Urothelium cell line (cell line): ENCODE results near the gene STXBP1.
A peak's percentile ranks its signal among the peaks of the same experiment; 100 is the strongest.

Source experiments
- DNase-seq: peaks from one replicate; pipeline ENCODE4 v3.0.0; 2011; ENCODE audit warnings: low spot score, mixed read lengths
- FAIRE-seq: peaks from 2 replicates; lab custom pipeline; 2011; peaks lifted over from hg19 to GRCh38; lab: Jason Lieb, UNC

The STXBP1 gene

GRCh38 chr9:127710204-127710783 lies 98.2 kb downstream of the STXBP1 start:
- DNase-seq (no peak), FAIRE-seq (no peak)

GRCh38 chr9:127711226-127711701 lies 99.2 kb downstream of the STXBP1 start:
- no peak for DNase-seq
- FAIRE-seq: no peak

- FAIRE-seq (no peak), DNase-seq (no peak)
Measured at GRCh38 chr9:127711831-127712274, 99.8 kb downstream of the STXBP1 start.

- FAIRE-seq (peak; percentile 52), DNase-seq (no peak)
Measured at GRCh38 chr9:127712371-127712770, 100.3 kb downstream of the STXBP1 start.

GRCh38 chr9:127712867-127713266 lies 100.8 kb downstream of the STXBP1 start:
- DNase-seq (no peak), FAIRE-seq (no peak)

- FAIRE-seq: no peak
- no peak for DNase-seq
Measured at GRCh38 chr9:127714020-127714750, 102.1 kb downstream of the STXBP1 start.

GRCh38 chr9:127714951-127715469 lies 102.9 kb downstream of the STXBP1 start:
- FAIRE-seq: no peak
- no peak for DNase-seq

GRCh38 chr9:127715470-127716337 lies 103.6 kb downstream of the STXBP1 start, which contains the start of the genes PTRH1 and TTC16:
TSS of gene PTRH1 (minus strand) at chr9:127715663. CDS start at chr9:127715639, 24 bp downstream.
TSS of gene TTC16 (plus strand) at chr9:127716079. CDS start at chr9:127716146, 67 bp downstream.
- DNase-seq (peak; percentile 97), FAIRE-seq (peak; percentile 98)

GRCh38 chr9:127716412-127716811 lies 104.3 kb downstream of the STXBP1 start:
- FAIRE-seq: no peak
- DNase-seq: no peak

- FAIRE-seq (no peak), DNase-seq (no peak)
Measured at GRCh38 chr9:127717766-127718165, 105.7 kb downstream of the STXBP1 start.

- FAIRE-seq: peak; percentile 52
- DNase-seq: no peak
Measured at GRCh38 chr9:127720031-127720864, 108.2 kb downstream of the STXBP1 start.

- DNase-seq (no peak), FAIRE-seq (peak; percentile 46)
Measured at GRCh38 chr9:127720865-127721227, 108.8 kb downstream of the STXBP1 start.

GRCh38 chr9:127721391-127721821 lies 109.3 kb downstream of the STXBP1 start:
- FAIRE-seq (no peak), DNase-seq (peak; percentile 69)

- DNase-seq (no peak), FAIRE-seq (peak; percentile 61)
Measured at GRCh38 chr9:127722055-127722745, 110.1 kb downstream of the STXBP1 start.

GRCh38 chr9:127723013-127723412 lies 110.9 kb downstream of the STXBP1 start:
- no peak for DNase-seq
- FAIRE-seq: no peak

GRCh38 chr9:127723444-127723843 lies 111.4 kb downstream of the STXBP1 start:
- DNase-seq: peak; percentile 77
- peak; percentile 87 for FAIRE-seq

GRCh38 chr9:127724012-127724411 lies 111.9 kb downstream of the STXBP1 start:
- FAIRE-seq (no peak), DNase-seq (no peak)

- FAIRE-seq: no peak
- DNase-seq: no peak
Measured at GRCh38 chr9:127726871-127727270, 114.8 kb downstream of the STXBP1 start.

GRCh38 chr9:127728808-127729207 lies 116.7 kb downstream of the STXBP1 start:
- no peak for FAIRE-seq

More at GRCh38 chr9:127728808-127729207, 116.7 kb downstream of the STXBP1 start:
- no peak for DNase-seq
